Measurements from ENCODE around the gene PPP1R3A.
"Not testable (repeated sequence)": the region's sequence is repeated elsewhere in the genome, so short reads cannot be mapped to it uniquely, and the experiment has no call there.

PPP1R3A gene

GRCh38 chr7:113918946-113919345 is at the start of gene PPP1R3A:
Gene PPP1R3A (minus strand): TSS chr7:113919009. CDS start chr7:113918996, 13 bp downstream.
- peak; percentile 15 for DNase-seq (ENCODE audit: low read depth)

- no peak for DNase-seq (ENCODE audit: low read depth)
Measured at GRCh38 chr7:113963356-113963755, 44.5 kb upstream of the PPP1R3A start.

GRCh38 chr7:113959910-113960309 is 41.1 kb upstream of the PPP1R3A start:
- DNase-seq (ENCODE audit: low read depth): no peak

GRCh38 chr7:113955157-113955556 is 36.3 kb upstream of the PPP1R3A start:
- DNase-seq (ENCODE audit: low read depth): no peak

- DNase-seq (ENCODE audit: low read depth): no peak
Measured at GRCh38 chr7:113953553-113953952, 34.7 kb upstream of the PPP1R3A start.

- DNase-seq (ENCODE audit: low read depth): no peak
Measured at GRCh38 chr7:113945018-113945938, 26.5 kb upstream of the PPP1R3A start.

- DNase-seq (ENCODE audit: low read depth): no peak
Measured at GRCh38 chr7:113936982-113937381, 18.2 kb upstream of the PPP1R3A start.

- DNase-seq (ENCODE audit: low read depth): no peak
Measured at GRCh38 chr7:113936535-113936934, 17.7 kb upstream of the PPP1R3A start.

- not testable (repeated sequence) for DNase-seq (ENCODE audit: low read depth)
Measured at GRCh38 chr7:113929389-113929788, 10.6 kb upstream of the PPP1R3A start.

GRCh38 chr7:113928112-113928511 is 9.3 kb upstream of the PPP1R3A start:
- DNase-seq (ENCODE audit: low read depth): no peak

GRCh38 chr7:113922049-113922448 is 3.2 kb upstream of the PPP1R3A start:
- no peak for DNase-seq (ENCODE audit: low read depth)

GRCh38 chr7:113921363-113921762 is 2.6 kb upstream of the PPP1R3A start:
- DNase-seq (ENCODE audit: low read depth): no peak

GRCh38 chr7:113917840-113918239 is 969 bp downstream of the PPP1R3A start:
- DNase-seq (ENCODE audit: low read depth): no peak

GRCh38 chr7:113915956-113916355 is 2.9 kb downstream of the PPP1R3A start:
- DNase-seq (ENCODE audit: low read depth): no peak

GRCh38 chr7:113912876-113913275 is 5.9 kb downstream of the PPP1R3A start:
- no peak for DNase-seq (ENCODE audit: low read depth)

GRCh38 chr7:113907617-113908016 is 11.2 kb downstream of the PPP1R3A start:
- no peak for DNase-seq (ENCODE audit: low read depth)

GRCh38 chr7:113904521-113904920 is 14.3 kb downstream of the PPP1R3A start:
- DNase-seq (ENCODE audit: low read depth): no peak

GRCh38 chr7:113892818-113893217 is 26.0 kb downstream of the PPP1R3A start:
- no peak for DNase-seq (ENCODE audit: low read depth)

GRCh38 chr7:113891828-113892227 is 27.0 kb downstream of the PPP1R3A start:
- DNase-seq (ENCODE audit: low read depth): peak; percentile 76

GRCh38 chr7:113891031-113891350 is 27.8 kb downstream of the PPP1R3A start:
- no peak for DNase-seq (ENCODE audit: low read depth)

- peak; percentile 57 for DNase-seq (ENCODE audit: low read depth)
Measured at GRCh38 chr7:113890331-113891030, 28.3 kb downstream of the PPP1R3A start.

- no peak for DNase-seq (ENCODE audit: low read depth)
Measured at GRCh38 chr7:113883096-113883495, 35.7 kb downstream of the PPP1R3A start.

GRCh38 chr7:113880559-113880958 is 38.2 kb downstream of the PPP1R3A start:
- no peak for DNase-seq (ENCODE audit: low read depth)
